ENCODE measurements around the gene CDC25A.

Gene CDC25A

DNA sequence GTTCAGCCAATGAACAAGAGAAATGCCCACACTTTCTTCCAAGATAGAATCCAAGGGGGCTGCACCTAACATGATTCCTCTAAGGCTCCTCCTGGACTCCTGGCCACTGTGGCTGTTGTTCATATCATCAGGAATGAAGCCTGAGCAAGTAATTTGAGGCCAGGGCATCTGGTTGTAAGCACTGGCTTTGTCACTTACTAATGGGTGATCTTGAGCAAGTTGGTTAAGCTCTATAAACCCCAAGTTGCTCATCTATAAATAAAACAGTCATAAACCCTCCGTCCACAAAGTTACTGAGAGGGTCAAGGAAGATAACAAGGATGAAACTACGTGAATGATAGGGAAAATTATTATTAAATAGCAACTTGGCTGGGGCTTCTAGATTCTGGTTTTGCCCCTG is 58.3 kb downstream of the CDC25A start:
- DNase-seq (ENCODE audit: low read depth, low spot score) = no peak
- H3K4me3 ChIP-seq (ENCODE audit: insufficient read length, low read depth) = no peak overlapping the region
- H3K4me1 ChIP-seq (ENCODE audit: insufficient read depth, insufficient read length) = peaks cover 12% of the 10 kb centered on the region
- H3K36me3 ChIP-seq (ENCODE audit: insufficient read depth, insufficient read length, low read length) = no peaks in the 10 kb centered on the region
- no peak overlapping the region for H3K9ac ChIP-seq (ENCODE audit: insufficient read length, low read depth)
- H3K9me3 ChIP-seq (ENCODE audit: insufficient read depth, low read length) = no peaks in the 10 kb centered on the region
- H3K27me3 ChIP-seq (ENCODE audit: insufficient read depth, insufficient read length) = no peaks in the 10 kb centered on the region
- no peak for TF ChIP-seq ZNF274 (IDR thresholded peaks at IDR 0.05; ENCODE audit: low read depth, low read length)
- TF ChIP-seq YY1 (IDR thresholded peaks at IDR 0.05; ENCODE audit: insufficient read depth, insufficient read length) = no peak
- no peak for TF ChIP-seq SUZ12 (IDR thresholded peaks at IDR 0.05; ENCODE audit: extremely low read depth, insufficient read depth, insufficient read length)

GRCh38 chr3:48128774-48129173 is 59.4 kb downstream of the CDC25A start:
- DNase-seq (ENCODE audit: low read depth, low spot score) = no peak
- no peaks in the 10 kb centered on the region for H3K27me3 ChIP-seq (ENCODE audit: insufficient read depth, insufficient read length)
- H3K36me3 ChIP-seq (ENCODE audit: insufficient read depth, insufficient read length, low read length) = no peaks in the 10 kb centered on the region
- peaks cover 14% of the 10 kb centered on the region for H3K4me1 ChIP-seq (ENCODE audit: insufficient read depth, insufficient read length)
- H3K4me3 ChIP-seq (ENCODE audit: insufficient read length, low read depth) = no peak overlapping the region
- H3K9me3 ChIP-seq (ENCODE audit: insufficient read depth, low read length) = no peaks in the 10 kb centered on the region
- H3K9ac ChIP-seq (ENCODE audit: insufficient read length, low read depth) = no peak overlapping the region
- no peak for TF ChIP-seq SUZ12 (IDR thresholded peaks at IDR 0.05; ENCODE audit: extremely low read depth, insufficient read depth, insufficient read length)
- TF ChIP-seq ZNF274 (IDR thresholded peaks at IDR 0.05; ENCODE audit: low read depth, low read length) = no peak
- TF ChIP-seq YY1 (IDR thresholded peaks at IDR 0.05; ENCODE audit: insufficient read depth, insufficient read length) = no peak

- TF ChIP-seq YY1 (IDR thresholded peaks at IDR 0.05; ENCODE audit: insufficient read depth, insufficient read length) = no peak
- no peak for TF ChIP-seq ZNF274 (IDR thresholded peaks at IDR 0.05; ENCODE audit: low read depth, low read length)
- no peak for TF ChIP-seq SUZ12 (IDR thresholded peaks at IDR 0.05; ENCODE audit: extremely low read depth, insufficient read depth, insufficient read length)
- H3K4me3 ChIP-seq (ENCODE audit: insufficient read length, low read depth) = no peak overlapping the region
- DNase-seq (ENCODE audit: low read depth, low spot score) = no peak
- H3K36me3 ChIP-seq (ENCODE audit: insufficient read depth, insufficient read length, low read length) = no peaks in the 10 kb centered on the region
- no peaks in the 10 kb centered on the region for H3K27me3 ChIP-seq (ENCODE audit: insufficient read depth, insufficient read length)
- H3K9ac ChIP-seq (ENCODE audit: insufficient read length, low read depth) = no peak overlapping the region
- no peaks in the 10 kb centered on the region for H3K9me3 ChIP-seq (ENCODE audit: insufficient read depth, low read length)
- peaks cover 16% of the 10 kb centered on the region for H3K4me1 ChIP-seq (ENCODE audit: insufficient read depth, insufficient read length)
Observed at GRCh38 chr3:48125886-48126622, 62.2 kb downstream of the CDC25A start.

GRCh38 chr3:48125013-48125705 is 63.1 kb downstream of the CDC25A start:
- peak; percentile 27 for DNase-seq (ENCODE audit: low read depth, low spot score)
- Histone ChIP-seq H3K27me3 (ENCODE audit: insufficient read depth, insufficient read length) (no peaks in the 10 kb centered on the region), H3K36me3 (ENCODE audit: insufficient read depth, insufficient read length, low read length) (no peaks in the 10 kb centered on the region), H3K9me3 (ENCODE audit: insufficient read depth, low read length) (no peaks in the 10 kb centered on the region), H3K4me1 (ENCODE audit: insufficient read depth, insufficient read length) (peaks cover 8% of the 10 kb centered on the region), H3K4me3 (ENCODE audit: insufficient read length, low read depth) (no peak overlapping the region), H3K9ac (ENCODE audit: insufficient read length, low read depth) (no peak overlapping the region)
- TF ChIP-seq SUZ12 (IDR thresholded peaks at IDR 0.05; ENCODE audit: extremely low read depth, insufficient read depth, insufficient read length) (no peak), ZNF274 (IDR thresholded peaks at IDR 0.05; ENCODE audit: low read depth, low read length) (no peak), YY1 (IDR thresholded peaks at IDR 0.05; ENCODE audit: insufficient read depth, insufficient read length) (no peak)

- TF ChIP-seq YY1 (IDR thresholded peaks at IDR 0.05; ENCODE audit: insufficient read depth, insufficient read length) (no peak), SUZ12 (IDR thresholded peaks at IDR 0.05; ENCODE audit: extremely low read depth, insufficient read depth, insufficient read length) (no peak), ZNF274 (IDR thresholded peaks at IDR 0.05; ENCODE audit: low read depth, low read length) (no peak)
- no peak for DNase-seq (ENCODE audit: low read depth, low spot score)
- no peak overlapping the region for H3K4me3 ChIP-seq (ENCODE audit: insufficient read length, low read depth)
- H3K36me3 ChIP-seq (ENCODE audit: insufficient read depth, insufficient read length, low read length) = no peaks in the 10 kb centered on the region
- no peaks in the 10 kb centered on the region for H3K27me3 ChIP-seq (ENCODE audit: insufficient read depth, insufficient read length)
- H3K9ac ChIP-seq (ENCODE audit: insufficient read length, low read depth) = no peak overlapping the region
- no peaks in the 10 kb centered on the region for H3K9me3 ChIP-seq (ENCODE audit: insufficient read depth, low read length)
- peaks cover 6% of the 10 kb centered on the region for H3K4me1 ChIP-seq (ENCODE audit: insufficient read depth, insufficient read length)
Observed at GRCh38 chr3:48123346-48123745, 64.9 kb downstream of the CDC25A start.

GRCh38 chr3:48122504-48122903 is 65.7 kb downstream of the CDC25A start:
- no peak overlapping the region for H3K4me3 ChIP-seq (ENCODE audit: insufficient read length, low read depth)
- no peaks in the 10 kb centered on the region for H3K27me3 ChIP-seq (ENCODE audit: insufficient read depth, insufficient read length)
- TF ChIP-seq SUZ12 (IDR thresholded peaks at IDR 0.05; ENCODE audit: extremely low read depth, insufficient read depth, insufficient read length) = no peak
- no peak for TF ChIP-seq YY1 (IDR thresholded peaks at IDR 0.05; ENCODE audit: insufficient read depth, insufficient read length)
- no peak for TF ChIP-seq ZNF274 (IDR thresholded peaks at IDR 0.05; ENCODE audit: low read depth, low read length)
- DNase-seq (ENCODE audit: low read depth, low spot score) = no peak
- peaks cover 6% of the 10 kb centered on the region for H3K4me1 ChIP-seq (ENCODE audit: insufficient read depth, insufficient read length)
- no peak overlapping the region for H3K9ac ChIP-seq (ENCODE audit: insufficient read length, low read depth)
- no peaks in the 10 kb centered on the region for H3K9me3 ChIP-seq (ENCODE audit: insufficient read depth, low read length)
- no peaks in the 10 kb centered on the region for H3K36me3 ChIP-seq (ENCODE audit: insufficient read depth, insufficient read length, low read length)

GRCh38 chr3:48120223-48120622 is 68.0 kb downstream of the CDC25A start:
- no peak overlapping the region for H3K4me3 ChIP-seq (ENCODE audit: insufficient read length, low read depth)
- no peaks in the 10 kb centered on the region for H3K9me3 ChIP-seq (ENCODE audit: insufficient read depth, low read length)
- DNase-seq (ENCODE audit: low read depth, low spot score) = no peak
- peaks cover 6% of the 10 kb centered on the region for H3K4me1 ChIP-seq (ENCODE audit: insufficient read depth, insufficient read length)
- no peak overlapping the region for H3K9ac ChIP-seq (ENCODE audit: insufficient read length, low read depth)
- H3K27me3 ChIP-seq (ENCODE audit: insufficient read depth, insufficient read length) = no peaks in the 10 kb centered on the region
- H3K36me3 ChIP-seq (ENCODE audit: insufficient read depth, insufficient read length, low read length) = no peaks in the 10 kb centered on the region
- no peak for TF ChIP-seq ZNF274 (IDR thresholded peaks at IDR 0.05; ENCODE audit: low read depth, low read length)
- TF ChIP-seq SUZ12 (IDR thresholded peaks at IDR 0.05; ENCODE audit: extremely low read depth, insufficient read depth, insufficient read length) = no peak
- TF ChIP-seq YY1 (IDR thresholded peaks at IDR 0.05; ENCODE audit: insufficient read depth, insufficient read length) = no peak

All from NT2/D1 (cell line).